Endothelial cell of umbilical vein (primary cell): Measurements from ENCODE around the gene ZCCHC14. TPM values are rescaled to one million over a fixed set of nuclear protein-coding genes. Genes with fewer than 3 reads are reported as not detected.

ENCODE experiments used
- BruUV-seq: library from RNA; stranded (reverse); fragments of 400-500 nt; replicated peaks from 2 replicates; lab custom pipeline; 2021; lab: Mats Ljungman, UMichigan
- CTCF ChIA-PET: fragments of 300-600, 350-600 bp; sonication (Branson Sonifier 250); formaldehyde crosslinking; loops from one replicate; lab custom pipeline; 2021; ENCODE audit warnings: antibody characterized with exemption, inconsistent platforms; lab: Charles Lee
- POLR2A ChIA-PET: fragments of 300-600, 350-600 bp; sonication (Branson Sonifier 250); formaldehyde crosslinking; loops from one replicate; lab custom pipeline; 2021; ENCODE audit warnings: antibody characterized with exemption, inconsistent platforms; lab: Charles Lee
- DNase-seq: peaks from one replicate; pipeline ENCODE4 v3.0.0-alpha.2; 2011; ENCODE audit warnings: low read depth, low spot score
- FAIRE-seq: peaks from 2 replicates; lab custom pipeline; 2011; peaks lifted over from hg19 to GRCh38; lab: Jason Lieb, UNC
- H2AFZ ChIP-seq: 2 replicates; pipeline ENCODE4 v1.6.0; 2012; ENCODE audit warnings: low read depth, low read length, control low read depth, inconsistent platforms
- H3K27ac ChIP-seq: 2 replicates; pipeline ENCODE4 v1.5.1; 2011; ENCODE audit warnings: low read depth, mild to moderate bottlenecking, control low read depth, low read length, moderate library complexity; ENCODE audit not compliant: insufficient read depth
- H3K27me3 ChIP-seq, 2 experiments: 2 replicates each; pipeline versions ENCODE4 v1.6.0 to v1.6.1; 2011; ENCODE audit warnings: low read length in 2 of 2, mixed read lengths in 1 of 2; ENCODE audit not compliant: control insufficient read depth in 2 of 2, insufficient read depth in 2 of 2
- H3K36me3 ChIP-seq, 2 experiments: 2 replicates in 1 of 2; 3 replicates in 1 of 2; pipeline ENCODE4 v1.5.1; 2011; ENCODE audit warnings: low read length in 2 of 2, mild to moderate bottlenecking in 1 of 2, moderate library complexity in 1 of 2; ENCODE audit not compliant: control insufficient read depth in 2 of 2, insufficient read depth in 2 of 2; ENCODE audit errors: extremely low read depth in 1 of 2
- H3K4me1 ChIP-seq: 3 replicates; pipeline ENCODE4 v1.5.1; 2011; ENCODE audit warnings: mild to moderate bottlenecking, low read length; ENCODE audit not compliant: control insufficient read depth, insufficient read depth; ENCODE audit errors: extremely low read depth
- H3K4me2 ChIP-seq: 2 replicates; pipeline ENCODE4 v1.6.1; 2011; ENCODE audit warnings: low read length, control low read depth, mixed read lengths; ENCODE audit not compliant: insufficient read depth
- H3K4me3 ChIP-seq, 3 experiments: fragments of 200-600 bp in 1 of 3; sonication (generic), shearing (Covaris generic) in 1 of 3; replicated peaks in 1 of 3; 2 replicates each; pipeline ENCODE4 v1.5.1; 2011 to 2016; ENCODE audit warnings: control low read depth in 3 of 3, low read length in 3 of 3, mild to moderate bottlenecking in 2 of 3, inconsistent platforms in 1 of 3, low read depth in 1 of 3, moderate library complexity in 1 of 3; ENCODE audit not compliant: insufficient read depth in 1 of 3
- H3K79me2 ChIP-seq: 2 replicates; pipeline ENCODE4 v1.6.0; 2012; ENCODE audit warnings: low read length, inconsistent platforms; ENCODE audit not compliant: control insufficient read depth, insufficient read depth
- H3K9ac ChIP-seq: replicated peaks from 2 replicates; pipeline ENCODE3; 2011; ENCODE audit warnings: low read length, control low read depth; ENCODE audit not compliant: insufficient read depth; ENCODE audit errors: extremely low read depth
- H3K9me1 ChIP-seq: replicated peaks from 3 replicates; pipeline ENCODE4 v1.6.0; 2011; ENCODE audit warnings: mild to moderate bottlenecking, low read length; ENCODE audit not compliant: control insufficient read depth, insufficient read depth; ENCODE audit errors: extremely low read depth
- H3K9me3 ChIP-seq: replicated peaks from 2 replicates; pipeline ENCODE4 v1.5.1; 2012; ENCODE audit warnings: low read length, inconsistent platforms; ENCODE audit not compliant: control insufficient read depth, insufficient read depth
- H4K20me1 ChIP-seq: replicated peaks from 2 replicates; pipeline ENCODE3; 2011; ENCODE audit warnings: mild to moderate bottlenecking, low read length; ENCODE audit not compliant: control insufficient read depth, insufficient read depth; ENCODE audit errors: extremely low read depth
- EZH2 ChIP-seq: IDR thresholded peaks from 2 replicates; pipeline ENCODE4 v1.6.1; 2012; ENCODE audit warnings: borderline replicate concordance, low read depth, mild to moderate bottlenecking, moderate library complexity, low read length, inconsistent platforms; ENCODE audit not compliant: severe bottlenecking
- FOS ChIP-seq: IDR thresholded peaks from 2 replicates; pipeline ENCODE4 v1.6.1; 2011; ENCODE audit warnings: mild to moderate bottlenecking, low read length, moderate library complexity, borderline replicate concordance; ENCODE audit not compliant: insufficient read depth
- GATA2 ChIP-seq: IDR thresholded peaks from 2 replicates; pipeline ENCODE4 v1.7.0; 2011; ENCODE audit warnings: low read depth, mild to moderate bottlenecking, moderate library complexity, mixed read lengths, low read length; ENCODE audit not compliant: insufficient read length, insufficient read depth
- JUN ChIP-seq: IDR thresholded peaks from 2 replicates; pipeline ENCODE4 v1.6.1; 2011; ENCODE audit warnings: borderline replicate concordance, low read depth; ENCODE audit not compliant: insufficient read length, insufficient read depth
- MAX ChIP-seq: IDR thresholded peaks from 2 replicates; pipeline ENCODE4 v1.6.1; 2011; ENCODE audit not compliant: insufficient read depth, insufficient read length
- MYC ChIP-seq: IDR thresholded peaks from one replicate; pipeline ENCODE4 v1.6.1; 2011; ENCODE audit warnings: mild to moderate bottlenecking, low read depth, low read length
- POLR2A ChIP-seq: IDR thresholded peaks from 2 replicates; pipeline ENCODE4 v1.6.1; 2012; ENCODE audit warnings: low read depth, mild to moderate bottlenecking, control low read depth, low read length
- POLR2AphosphoS5 ChIP-seq: IDR thresholded peaks from 2 replicates; pipeline ENCODE4 v1.6.1; 2012; ENCODE audit warnings: low read depth, mild to moderate bottlenecking, control low read depth, low read length, moderate library complexity; ENCODE audit not compliant: insufficient read depth
- dilution Hi-C: fragments of 300-500 bp; cut with MboI; formaldehyde crosslinking; loops from one replicate; pipeline ENCODE4 v1.15.0; 2019; ENCODE audit warnings: low sequenced_read_pairs; ENCODE audit not compliant: extremely low pct_ligation_motif_present
- intact Hi-C: fragments of 100-400 bp; cut with micrococcal nuclease; formaldehyde crosslinking; loops from one replicate; pipeline ENCODE4 v1.10.0; 2022
- polyA plus RNA-seq, 4 experiments: library from polyadenylated mRNA; depleted of rRNA in 3 of 4; stranded (reverse) in 3 of 4; unstranded in 1 of 4; fragments of >200 nt; gene quantifications; 2 replicates each; pipeline versions ENCODE4 v1.2.1 to v1.2.3, GENCODE V29; 2011 to 2012; ENCODE audit warnings: missing spikeins in 1 of 4
- total RNA-seq: library from RNA; stranded (reverse); gene quantifications from 2 replicates; pipeline ENCODE4 v1.2.3, GENCODE V29; 2021
- TF ChIP-seq, protein P1 (sequence below), 2 donors: IDR thresholded peaks; 1 replicate in 1 of 2; 2 replicates in 1 of 2; pipeline ENCODE4 v1.5.1; 2011; ENCODE audit warnings: low read length in 2 of 2, mild to moderate bottlenecking in 2 of 2, moderate library complexity in 2 of 2, control low read depth in 1 of 2, inconsistent platforms in 1 of 2, low read depth in 1 of 2; ENCODE audit not compliant: insufficient read depth in 1 of 2; ENCODE audit errors: extremely low read depth in 1 of 2

Gene ZCCHC14
- total and polyA plus RNA-seq, 2 donors (not counting 3 experiments of a cell fraction or from before 2014, with no cell fraction given) = 9.5 to 30.9 TPM

DNA sequence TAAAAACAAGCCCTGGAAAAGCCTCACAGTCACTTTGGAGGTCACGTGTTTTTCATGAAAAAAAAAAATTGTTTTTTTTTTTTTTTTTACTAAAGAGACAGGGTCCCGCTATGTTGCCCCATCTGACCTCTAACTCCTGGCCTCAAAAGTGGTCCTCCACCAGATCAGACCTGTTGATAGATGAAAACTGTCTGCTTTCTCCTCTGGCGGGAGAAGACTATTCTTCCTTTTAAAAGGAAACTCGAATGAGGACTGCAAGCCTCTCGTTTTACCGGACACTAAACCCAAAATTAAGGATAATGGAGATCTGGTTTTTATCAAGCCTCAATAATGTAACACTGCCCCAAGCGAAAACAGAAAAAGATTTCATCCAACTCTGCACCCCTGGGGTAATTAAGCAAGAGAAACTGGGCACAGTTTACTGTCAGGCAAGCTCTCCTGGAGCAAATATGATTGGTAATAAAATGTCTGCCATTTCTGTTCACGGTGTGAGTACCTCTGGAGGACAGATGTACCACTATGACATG is 25.8 kb downstream of the ZCCHC14 start:
- FAIRE-seq = no peak
- DNase-seq = no peak
- H3K27ac ChIP-seq = no peak overlapping the region
- intact Hi-C loops = no loop called here
- no peaks in the 10 kb centered on the region for H3K9me1 ChIP-seq
- TF ChIP-seq FOS (no peak), JUN (no peak), MYC (no peak), GATA2 (no peak), POLR2AphosphoS5 (no peak), POLR2A (no peak), MAX (no peak), EZH2 (no peak)
- TF ChIP-seq, protein P1, sequence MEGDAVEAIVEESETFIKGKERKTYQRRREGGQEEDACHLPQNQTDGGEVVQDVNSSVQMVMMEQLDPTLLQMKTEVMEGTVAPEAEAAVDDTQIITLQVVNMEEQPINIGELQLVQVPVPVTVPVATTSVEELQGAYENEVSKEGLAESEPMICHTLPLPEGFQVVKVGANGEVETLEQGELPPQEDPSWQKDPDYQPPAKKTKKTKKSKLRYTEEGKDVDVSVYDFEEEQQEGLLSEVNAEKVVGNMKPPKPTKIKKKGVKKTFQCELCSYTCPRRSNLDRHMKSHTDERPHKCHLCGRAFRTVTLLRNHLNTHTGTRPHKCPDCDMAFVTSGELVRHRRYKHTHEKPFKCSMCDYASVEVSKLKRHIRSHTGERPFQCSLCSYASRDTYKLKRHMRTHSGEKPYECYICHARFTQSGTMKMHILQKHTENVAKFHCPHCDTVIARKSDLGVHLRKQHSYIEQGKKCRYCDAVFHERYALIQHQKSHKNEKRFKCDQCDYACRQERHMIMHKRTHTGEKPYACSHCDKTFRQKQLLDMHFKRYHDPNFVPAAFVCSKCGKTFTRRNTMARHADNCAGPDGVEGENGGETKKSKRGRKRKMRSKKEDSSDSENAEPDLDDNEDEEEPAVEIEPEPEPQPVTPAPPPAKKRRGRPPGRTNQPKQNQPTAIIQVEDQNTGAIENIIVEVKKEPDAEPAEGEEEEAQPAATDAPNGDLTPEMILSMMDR (IDR thresholded peaks at IDR 0.05; ENCODE audit: extremely low read depth in 1 of 2, insufficient read depth in 1 of 2, low read depth in 1 of 2, low read length in 2 of 2) = no peak
- H3K79me2 ChIP-seq = peaks cover 60% of the 10 kb centered on the region
- no peaks in the 10 kb centered on the region for H4K20me1 ChIP-seq
- H2AFZ ChIP-seq = no peak overlapping the region
- no TSS peak for BruUV-seq
- no peaks in the 10 kb centered on the region for H3K27me3 ChIP-seq
- ChIA-PET POLR2A (no interaction called here), CTCF (interaction anchor here (1.7 kb wide), 1 partner anchor 8 kb away, joined by 4 read pairs; no protein-coding TSS in a partner anchor)
- H3K4me2 ChIP-seq = no peak overlapping the region
- no peak overlapping the region for H3K9ac ChIP-seq
- H3K4me1 ChIP-seq = peaks cover 40% of the 10 kb centered on the region
- H3K9me3 ChIP-seq = no peaks in the 10 kb centered on the region
- no peaks in the 10 kb centered on the region for H3K36me3 ChIP-seq
- dilution Hi-C loops = no loop called here
- H3K4me3 ChIP-seq = no peak overlapping the region
